IPS DF 19.7 (cell line): Measurements from ENCODE around the gene TBX2.

Experiments
- DNase-seq: peaks from one replicate; pipeline ENCODE4 v3.0.0-alpha.2; 2013; ENCODE audit warnings: low read depth, low spot score

The TBX2 gene

GRCh38 chr17:61453566-61454380 lies 54.1 kb downstream of the TBX2 start:
- DNase-seq = no peak

- DNase-seq = no peak
Measured at GRCh38 chr17:61454381-61455323, 55.0 kb downstream of the TBX2 start.

- DNase-seq = no peak
Measured at GRCh38 chr17:61455324-61456060, 55.8 kb downstream of the TBX2 start.

GRCh38 chr17:61456061-61456681 lies 56.5 kb downstream of the TBX2 start:
- DNase-seq = no peak

- no peak for DNase-seq
Measured at GRCh38 chr17:61456688-61457225, 57.1 kb downstream of the TBX2 start.

- no peak for DNase-seq
Measured at GRCh38 chr17:61457226-61457983, 57.8 kb downstream of the TBX2 start.

GRCh38 chr17:61458000-61458399 lies 58.4 kb downstream of the TBX2 start:
- no peak for DNase-seq

- DNase-seq = no peak
Measured at GRCh38 chr17:61458421-61459141, 58.9 kb downstream of the TBX2 start.
